ENCODE results near the gene KANTR.

The KANTR gene

GRCh38 chrX:53075011-53075410, 18.9 kb upstream of the KANTR start:
- H3K27me3 Mint-ChIP-seq: no peaks in the 10 kb centered on the region
- no peaks in the 10 kb centered on the region for H3K9me3 Mint-ChIP-seq
- no peak overlapping the region for H3K4me3 Mint-ChIP-seq
- no peaks in the 10 kb centered on the region for H3K36me3 Mint-ChIP-seq (ENCODE audit: low read depth)
- H3K4me1 Mint-ChIP-seq (ENCODE audit: low read depth): peaks cover 17% of the 10 kb centered on the region
- H3K27ac Mint-ChIP-seq: peak overlapping the region; percentile 14

DNA sequence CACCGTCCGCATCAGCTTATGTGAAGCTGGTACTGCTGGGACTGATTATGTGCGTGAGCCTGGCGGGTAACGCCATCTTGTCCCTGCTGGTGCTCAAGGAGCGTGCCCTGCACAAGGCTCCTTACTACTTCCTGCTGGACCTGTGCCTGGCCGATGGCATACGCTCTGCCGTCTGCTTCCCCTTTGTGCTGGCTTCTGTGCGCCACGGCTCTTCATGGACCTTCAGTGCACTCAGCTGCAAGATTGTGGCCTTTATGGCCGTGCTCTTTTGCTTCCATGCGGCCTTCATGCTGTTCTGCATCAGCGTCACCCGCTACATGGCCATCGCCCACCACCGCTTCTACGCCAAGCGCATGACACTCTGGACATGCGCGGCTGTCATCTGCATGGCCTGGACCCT, 17.3 kb upstream of the KANTR start:
- no peaks in the 10 kb centered on the region for H3K36me3 Mint-ChIP-seq (ENCODE audit: low read depth)
- H3K4me3 Mint-ChIP-seq: no peak overlapping the region
- H3K27me3 Mint-ChIP-seq: no peaks in the 10 kb centered on the region
- no peak overlapping the region for H3K27ac Mint-ChIP-seq
- peaks cover 25% of the 10 kb centered on the region for H3K4me1 Mint-ChIP-seq (ENCODE audit: low read depth)
- no peaks in the 10 kb centered on the region for H3K9me3 Mint-ChIP-seq

DNA sequence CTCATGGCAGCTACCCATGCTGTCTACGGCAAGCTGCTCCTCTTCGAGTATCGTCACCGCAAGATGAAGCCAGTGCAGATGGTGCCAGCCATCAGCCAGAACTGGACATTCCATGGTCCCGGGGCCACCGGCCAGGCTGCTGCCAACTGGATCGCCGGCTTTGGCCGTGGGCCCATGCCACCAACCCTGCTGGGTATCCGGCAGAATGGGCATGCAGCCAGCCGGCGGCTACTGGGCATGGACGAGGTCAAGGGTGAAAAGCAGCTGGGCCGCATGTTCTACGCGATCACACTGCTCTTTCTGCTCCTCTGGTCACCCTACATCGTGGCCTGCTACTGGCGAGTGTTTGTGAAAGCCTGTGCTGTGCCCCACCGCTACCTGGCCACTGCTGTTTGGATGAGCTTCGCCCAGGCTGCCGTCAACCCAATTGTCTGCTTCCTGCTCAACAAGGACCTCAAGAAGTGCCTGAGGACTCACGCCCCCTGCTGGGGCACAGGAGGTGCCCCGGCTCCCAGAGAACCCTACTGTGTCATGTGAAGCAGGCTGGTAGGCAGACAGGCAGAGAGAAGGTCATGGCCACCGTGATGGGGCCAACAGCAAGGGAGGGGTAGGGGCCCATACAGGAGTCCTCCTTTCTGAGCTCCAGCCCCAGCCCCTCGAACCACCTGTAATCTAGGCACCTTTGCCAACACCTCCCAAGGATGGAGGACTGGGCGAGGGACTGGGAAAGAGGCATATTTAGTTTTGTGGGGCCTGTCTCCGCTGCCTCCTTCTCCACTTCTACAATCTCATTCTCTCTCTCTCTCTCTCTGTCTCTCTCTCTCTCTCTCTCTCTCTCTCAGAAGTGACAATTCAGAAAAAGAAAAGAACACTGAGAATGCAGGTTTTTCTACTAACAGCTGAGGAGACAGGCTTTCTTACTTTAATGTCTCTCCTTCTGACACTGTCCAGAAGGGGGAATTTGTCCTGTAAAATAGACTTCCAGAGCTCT, 16.4 kb upstream of the KANTR start:
- no peak overlapping the region for H3K4me3 Mint-ChIP-seq
- H3K9me3 Mint-ChIP-seq: no peaks in the 10 kb centered on the region
- H3K36me3 Mint-ChIP-seq (ENCODE audit: low read depth): no peaks in the 10 kb centered on the region
- H3K27me3 Mint-ChIP-seq: no peaks in the 10 kb centered on the region
- peaks cover 18% of the 10 kb centered on the region for H3K4me1 Mint-ChIP-seq (ENCODE audit: low read depth)
- no peak overlapping the region for H3K27ac Mint-ChIP-seq

- Mint-ChIP-seq H3K4me1 (ENCODE audit: low read depth) (peaks cover 24% of the 10 kb centered on the region), H3K27me3 (no peaks in the 10 kb centered on the region), H3K36me3 (ENCODE audit: low read depth) (peaks cover 1% of the 10 kb centered on the region), H3K27ac (no peak overlapping the region), H3K9me3 (no peaks in the 10 kb centered on the region), H3K4me3 (no peak overlapping the region)
Measured at GRCh38 chrX:53078943-53079342, 15.0 kb upstream of the KANTR start.

- H3K4me3 Mint-ChIP-seq: peak overlapping the region; percentile 79
- no peaks in the 10 kb centered on the region for H3K27me3 Mint-ChIP-seq
- H3K36me3 Mint-ChIP-seq (ENCODE audit: low read depth): peaks cover 20% of the 10 kb centered on the region
- H3K9me3 Mint-ChIP-seq: no peaks in the 10 kb centered on the region
- peaks cover 38% of the 10 kb centered on the region for H3K4me1 Mint-ChIP-seq (ENCODE audit: low read depth)
- peak overlapping the region; percentile 89 for H3K27ac Mint-ChIP-seq
Measured at GRCh38 chrX:53080628-53081580, 13.0 kb upstream of the KANTR start.

- Mint-ChIP-seq H3K27ac (peak within 1 kb of the TSS; percentile 92), H3K4me1 (ENCODE audit: low read depth) (peaks cover 50% of the 10 kb centered on the region), H3K9me3 (no peaks in the 10 kb centered on the region), H3K4me3 (peak within 1 kb of the TSS; percentile 91), H3K36me3 (ENCODE audit: low read depth) (peaks cover 26% of the 10 kb centered on the region), H3K27me3 (no peaks in the 10 kb centered on the region)
Measured at GRCh38 chrX:53081925-53082772, 11.8 kb upstream of the KANTR start, which contains the start of gene TSPYL2. TSS of gene TSPYL2 (plus strand) at chrX:53082367. CDS start at chrX:53082499, 132 bp downstream.

- H3K4me1 Mint-ChIP-seq (ENCODE audit: low read depth): peaks cover 59% of the 10 kb centered on the region
Measured at GRCh38 chrX:53082773-53083616, 10.9 kb upstream of the KANTR start.

DNA sequence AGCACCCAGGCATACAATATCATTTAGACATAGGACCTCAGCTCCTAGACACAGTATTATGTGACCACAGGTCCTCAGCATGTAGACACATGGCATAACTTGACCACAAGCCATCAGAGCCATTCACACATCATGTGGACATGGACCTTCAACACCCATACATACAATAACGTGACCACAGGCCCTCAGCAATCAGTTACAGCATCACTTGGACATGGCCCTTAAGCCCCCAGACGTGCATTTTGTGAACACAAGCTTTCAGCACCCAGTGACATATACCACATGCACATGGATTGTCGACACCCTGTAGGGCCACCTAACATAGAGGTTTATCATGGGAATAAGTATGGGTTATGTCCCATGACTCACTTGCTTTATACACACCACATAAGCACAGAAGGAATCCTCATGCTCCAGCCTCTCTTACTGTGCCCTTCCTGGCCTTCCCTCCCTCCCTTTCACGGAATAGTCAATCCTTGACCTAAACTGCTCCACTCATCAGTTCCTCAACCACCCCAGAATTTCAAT, 9.8 kb upstream of the KANTR start:
- Mint-ChIP-seq H3K9me3 (no peaks in the 10 kb centered on the region), H3K36me3 (ENCODE audit: low read depth) (peaks cover 39% of the 10 kb centered on the region), H3K4me1 (ENCODE audit: low read depth) (peaks cover 68% of the 10 kb centered on the region), H3K27me3 (no peaks in the 10 kb centered on the region), H3K27ac (peak overlapping the region; percentile 66), H3K4me3 (peak overlapping the region; percentile 91)

More at GRCh38 chrX:53082773-53083616, 10.9 kb upstream of the KANTR start:
- H3K9me3 Mint-ChIP-seq: no peaks in the 10 kb centered on the region
- H3K27ac Mint-ChIP-seq: peak overlapping the region; percentile 89
- H3K4me3 Mint-ChIP-seq: peak overlapping the region; percentile 91
- H3K36me3 Mint-ChIP-seq (ENCODE audit: low read depth): peaks cover 34% of the 10 kb centered on the region
- H3K27me3 Mint-ChIP-seq: no peaks in the 10 kb centered on the region

GRCh38 chrX:53084863-53085262, 9.1 kb upstream of the KANTR start:
- Mint-ChIP-seq H3K4me1 (ENCODE audit: low read depth) (peaks cover 70% of the 10 kb centered on the region), H3K4me3 (no peak overlapping the region), H3K9me3 (no peaks in the 10 kb centered on the region), H3K27me3 (no peaks in the 10 kb centered on the region), H3K36me3 (ENCODE audit: low read depth) (peaks cover 39% of the 10 kb centered on the region), H3K27ac (no peak overlapping the region)

- Mint-ChIP-seq H3K36me3 (ENCODE audit: low read depth) (peaks cover 39% of the 10 kb centered on the region), H3K27ac (peak overlapping the region; percentile 21), H3K27me3 (no peaks in the 10 kb centered on the region), H3K9me3 (no peaks in the 10 kb centered on the region), H3K4me3 (peak overlapping the region; percentile 27), H3K4me1 (ENCODE audit: low read depth) (peaks cover 65% of the 10 kb centered on the region)
Measured at GRCh38 chrX:53085661-53086229, 8.2 kb upstream of the KANTR start.

DNA sequence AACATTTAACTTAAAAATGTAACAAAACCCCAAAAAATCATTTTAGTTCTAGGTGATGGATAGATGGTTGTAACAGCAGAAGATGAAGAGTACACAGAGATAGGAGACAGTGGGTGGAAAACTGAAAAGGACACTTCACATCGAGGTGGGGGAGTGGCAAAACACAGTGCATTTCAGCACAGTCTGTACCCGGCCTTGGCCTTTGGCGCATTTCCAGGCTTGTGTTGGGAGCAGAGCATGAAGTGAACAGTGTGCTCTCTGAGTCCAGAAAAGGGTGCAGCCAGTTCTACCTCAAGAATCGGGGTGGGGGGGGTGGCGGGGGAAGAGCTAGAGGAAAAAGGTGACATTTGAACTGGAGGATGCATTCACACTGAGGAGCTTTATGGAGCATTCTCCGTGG, 7.5 kb upstream of the KANTR start:
- Mint-ChIP-seq H3K4me3 (no peak overlapping the region), H3K27me3 (no peaks in the 10 kb centered on the region), H3K27ac (peak overlapping the region; percentile 61), H3K9me3 (no peaks in the 10 kb centered on the region), H3K4me1 (ENCODE audit: low read depth) (peaks cover 62% of the 10 kb centered on the region), H3K36me3 (ENCODE audit: low read depth) (peaks cover 39% of the 10 kb centered on the region)

- Mint-ChIP-seq H3K27me3 (no peaks in the 10 kb centered on the region), H3K27ac (peak overlapping the region; percentile 93), H3K36me3 (ENCODE audit: low read depth) (peaks cover 39% of the 10 kb centered on the region), H3K4me1 (ENCODE audit: low read depth) (peaks cover 62% of the 10 kb centered on the region), H3K4me3 (peak overlapping the region; percentile 23), H3K9me3 (no peaks in the 10 kb centered on the region)
Measured at GRCh38 chrX:53087388-53087831, 6.5 kb upstream of the KANTR start.

Measured in stimulated activated naive CD8-positive, alpha-beta T cell treated with anti-CD3 and anti-CD28 coated beads, Interleukin-15, Interleukin-2, amounts not matched to agents 100 ng/mL and 50 ng/mL, for 24 hours (primary cell).